Measurements from ENCODE around the gene SPTLC3. TPM values are rescaled to one million over a fixed set of nuclear protein-coding genes. Genes with fewer than 3 reads are reported as not detected.

Gene SPTLC3
- total RNA-seq, 1 donor from 2014 or later: 0.46 TPM

GRCh38 chr20:13085275-13085674 lies 76.5 kb downstream of the SPTLC3 start:
- no peak for TF ChIP-seq CTCF (conservative IDR thresholded peaks at IDR 0.05; ENCODE audit: low read depth, low read length)
- H3K4me3 ChIP-seq (ENCODE audit: low read depth, low read length): no peak overlapping the region
- no peak for DNase-seq (ENCODE audit: low read depth)

- DNase-seq (ENCODE audit: low read depth): no peak
- no peak for TF ChIP-seq CTCF (conservative IDR thresholded peaks at IDR 0.05; ENCODE audit: low read depth, low read length)
- no peak overlapping the region for H3K4me3 ChIP-seq (ENCODE audit: low read depth, low read length)
Observed at GRCh38 chr20:13089950-13090469, 81.2 kb downstream of the SPTLC3 start.

- no peak for DNase-seq (ENCODE audit: low read depth)
- TF ChIP-seq CTCF (conservative IDR thresholded peaks at IDR 0.05; ENCODE audit: low read depth, low read length): no peak
- no peak overlapping the region for H3K4me3 ChIP-seq (ENCODE audit: low read depth, low read length)
Observed at GRCh38 chr20:13092111-13092510, 83.3 kb downstream of the SPTLC3 start.

- H3K4me3 ChIP-seq (ENCODE audit: low read depth, low read length): no peak overlapping the region
- no peak for TF ChIP-seq CTCF (conservative IDR thresholded peaks at IDR 0.05; ENCODE audit: low read depth, low read length)
- no peak for DNase-seq (ENCODE audit: low read depth)
Observed at GRCh38 chr20:13094976-13095375, 86.2 kb downstream of the SPTLC3 start.

- no peak overlapping the region for H3K4me3 ChIP-seq (ENCODE audit: low read depth, low read length)
- no peak for TF ChIP-seq CTCF (conservative IDR thresholded peaks at IDR 0.05; ENCODE audit: low read depth, low read length)
- no peak for DNase-seq (ENCODE audit: low read depth)
Observed at GRCh38 chr20:13098720-13099355, 90.1 kb downstream of the SPTLC3 start.

GRCh38 chr20:13099676-13100075 lies 90.9 kb downstream of the SPTLC3 start:
- no peak for TF ChIP-seq CTCF (conservative IDR thresholded peaks at IDR 0.05; ENCODE audit: low read depth, low read length)
- no peak for DNase-seq (ENCODE audit: low read depth)
- H3K4me3 ChIP-seq (ENCODE audit: low read depth, low read length): no peak overlapping the region

- no peak overlapping the region for H3K4me3 ChIP-seq (ENCODE audit: low read depth, low read length)
- no peak for DNase-seq (ENCODE audit: low read depth)
- TF ChIP-seq CTCF (conservative IDR thresholded peaks at IDR 0.05; ENCODE audit: low read depth, low read length): no peak
Observed at GRCh38 chr20:13101276-13101675, 92.5 kb downstream of the SPTLC3 start.

Data from epithelial cell of proximal tubule (primary cell).